OCI-M1 (cell line): ENCODE results near the gene RGS4.

ENCODE experiments used
- DNase-seq: peaks from one replicate; lab custom pipeline; 2025; lab: John Stamatoyannopoulos, UW

Gene RGS4

GRCh38 chr1:163069142-163069541, at the start of gene RGS4:
Gene RGS4 (plus strand): TSS chr1:163069361. CDS start chr1:163069485, 124 bp downstream.
- DNase-seq, result peak; percentile 46

- DNase-seq, result no peak
Observed at GRCh38 chr1:163022129-163022528, 47.0 kb upstream of the RGS4 start.

DNA sequence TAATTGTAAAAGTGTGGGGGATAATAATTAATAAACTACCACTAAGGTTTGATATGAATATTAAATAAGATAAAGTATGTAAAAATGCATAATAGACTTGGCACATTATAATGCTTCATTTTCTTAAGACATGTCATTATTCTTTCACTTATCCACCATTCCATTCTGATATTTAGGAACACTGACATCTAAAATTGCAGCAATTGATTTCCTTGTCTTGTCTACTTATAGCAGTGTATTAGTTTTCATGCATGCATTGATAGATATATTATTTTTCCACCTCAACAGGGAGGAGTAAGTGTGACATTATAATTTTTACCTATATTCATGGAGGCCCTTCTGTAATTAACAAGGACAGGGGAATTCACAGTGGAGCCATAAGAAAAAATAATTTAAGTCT, 41.6 kb upstream of the RGS4 start:
- DNase-seq, result no peak

DNA sequence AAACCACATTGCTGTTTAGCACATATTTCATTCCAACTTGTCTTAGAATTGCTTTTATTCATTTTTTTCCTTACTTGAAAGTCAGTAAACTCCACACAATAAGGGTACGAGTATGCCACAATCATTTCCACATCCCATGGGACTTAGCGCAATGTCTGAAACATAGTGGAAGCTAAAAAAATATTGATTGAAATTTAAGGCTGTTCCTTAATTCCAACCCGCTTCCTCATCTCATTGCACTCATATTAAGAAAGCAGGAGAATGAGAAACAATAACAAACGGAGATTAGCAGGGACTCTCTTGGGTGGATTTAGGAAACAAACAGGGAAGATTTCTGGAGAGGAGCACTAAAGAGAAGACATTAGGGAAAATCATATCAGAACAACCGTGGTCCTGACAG, 39.3 kb upstream of the RGS4 start:
- DNase-seq, result no peak

DNA sequence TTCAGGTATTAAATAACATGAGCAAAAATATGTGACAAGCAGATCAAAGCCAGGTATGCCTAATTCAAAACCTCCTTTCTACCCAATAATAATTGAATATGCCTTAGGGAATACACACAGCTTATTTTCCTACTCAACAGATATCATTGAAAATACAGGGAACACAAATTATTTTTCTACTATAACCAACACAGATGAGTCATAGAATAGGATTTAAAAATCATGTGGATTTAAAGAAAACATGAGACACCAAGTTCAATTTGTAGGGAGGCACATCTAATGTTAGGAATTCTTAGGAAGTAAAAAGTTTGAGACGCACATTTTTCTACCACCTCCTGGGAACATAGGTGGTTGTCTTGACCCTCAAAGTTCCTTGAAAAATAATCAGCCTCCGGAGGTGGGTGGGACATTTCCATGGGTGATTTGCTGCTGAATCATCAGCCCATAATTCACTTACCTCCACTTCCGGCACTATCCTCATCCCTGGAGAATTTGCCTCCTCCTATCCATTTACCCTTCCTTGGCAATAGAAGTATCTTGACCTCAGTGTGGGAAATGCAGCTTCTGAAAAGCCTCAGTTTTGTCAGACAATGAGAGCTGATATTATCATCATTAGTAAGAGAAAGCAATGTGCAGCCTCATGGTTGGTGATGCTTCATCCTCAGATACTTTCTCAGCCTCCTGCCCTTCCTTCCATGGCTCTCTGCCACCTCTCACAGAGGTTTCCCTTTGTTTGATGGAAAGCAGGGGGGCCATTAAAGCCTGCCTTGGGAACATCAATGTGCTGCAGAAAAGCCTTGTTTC, 33.5 kb upstream of the RGS4 start:
- peak; percentile 23 for DNase-seq

- no peak for DNase-seq
Observed at GRCh38 chr1:163036671-163037070, 32.5 kb upstream of the RGS4 start.

DNA sequence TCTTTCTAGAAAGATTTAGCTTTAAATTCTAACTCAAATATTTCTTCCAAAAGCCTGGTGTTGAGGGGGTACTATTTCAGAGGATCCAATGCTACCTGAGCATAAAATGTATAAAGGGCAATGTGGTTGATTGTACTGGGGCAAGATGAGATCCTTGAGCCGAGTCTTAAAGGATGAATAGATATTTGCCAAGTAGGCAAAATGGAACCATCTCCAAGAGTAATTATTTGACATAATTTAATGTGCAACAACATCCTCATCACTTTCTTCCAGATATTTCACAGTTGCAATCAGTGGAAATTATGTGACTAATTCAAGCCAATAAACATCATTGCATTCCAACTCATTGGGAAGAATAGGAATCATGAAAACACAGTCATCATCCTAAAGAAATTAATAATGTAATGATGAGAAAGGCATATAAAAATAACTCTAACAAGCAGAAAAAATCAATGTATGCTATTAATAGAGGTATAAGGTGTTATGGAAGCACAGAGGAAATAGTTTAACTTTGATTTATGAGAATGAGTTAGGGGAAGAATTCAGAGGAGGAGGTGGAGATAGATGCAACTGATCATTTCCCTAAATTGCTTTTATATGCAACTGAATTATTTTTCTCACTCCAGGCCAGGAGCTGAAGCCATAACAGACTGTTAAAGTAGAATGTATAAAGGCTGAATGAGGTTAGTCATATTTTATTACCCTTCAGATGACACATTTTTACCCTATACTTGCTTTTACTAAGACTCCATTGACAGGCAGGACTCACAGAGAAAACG, 30.0 kb upstream of the RGS4 start:
- no peak for DNase-seq

GRCh38 chr1:163039707-163040093, 29.5 kb upstream of the RGS4 start:
- DNase-seq, result no peak

- no peak for DNase-seq
Observed at GRCh38 chr1:163046071-163046470, 23.1 kb upstream of the RGS4 start.

GRCh38 chr1:163047951-163048659, 21.1 kb upstream of the RGS4 start:
- peak; percentile 20 for DNase-seq

GRCh38 chr1:163048869-163049268, 20.3 kb upstream of the RGS4 start:
- DNase-seq, result no peak

DNA sequence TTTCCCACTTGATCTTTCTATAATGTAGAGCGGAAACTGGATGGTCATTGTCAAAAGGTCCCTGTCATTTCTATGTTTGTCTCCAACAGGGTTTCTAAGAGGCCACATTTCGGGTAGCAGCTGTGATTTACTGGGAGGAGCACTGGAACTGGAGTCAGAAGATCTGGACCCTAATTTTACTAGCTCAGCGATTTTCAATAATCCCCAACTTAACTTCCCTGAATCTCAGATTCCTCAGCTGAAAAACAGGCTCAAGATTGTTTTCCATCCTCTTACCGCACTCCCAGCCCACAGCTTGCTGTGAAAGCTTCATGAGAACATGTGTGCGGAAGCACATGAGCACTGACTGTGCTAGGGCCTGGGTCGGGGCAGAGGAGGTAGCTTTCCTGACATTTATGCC, 19.9 kb upstream of the RGS4 start:
- no peak for DNase-seq

DNA sequence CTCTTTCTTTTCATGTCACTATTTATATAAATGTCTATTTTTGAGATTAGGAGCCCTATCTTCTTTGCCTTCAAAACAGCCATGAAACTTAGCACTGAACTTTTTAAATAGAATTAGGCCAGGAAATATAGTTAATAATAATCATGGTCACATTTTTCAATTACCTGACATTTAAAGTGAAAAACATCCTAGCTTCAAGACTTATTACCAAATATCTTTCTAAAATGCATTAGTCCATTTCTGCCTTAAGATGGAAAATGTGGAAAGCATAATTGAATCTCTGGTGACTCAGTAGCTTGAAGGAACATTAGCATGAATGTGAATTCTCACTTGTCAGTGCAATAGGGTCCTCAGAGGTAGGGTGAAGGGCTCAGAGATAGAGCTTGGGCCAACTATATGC, 18.7 kb upstream of the RGS4 start:
- DNase-seq, result no peak

- no peak for DNase-seq
Observed at GRCh38 chr1:163054181-163054591, 15.0 kb upstream of the RGS4 start.

DNA sequence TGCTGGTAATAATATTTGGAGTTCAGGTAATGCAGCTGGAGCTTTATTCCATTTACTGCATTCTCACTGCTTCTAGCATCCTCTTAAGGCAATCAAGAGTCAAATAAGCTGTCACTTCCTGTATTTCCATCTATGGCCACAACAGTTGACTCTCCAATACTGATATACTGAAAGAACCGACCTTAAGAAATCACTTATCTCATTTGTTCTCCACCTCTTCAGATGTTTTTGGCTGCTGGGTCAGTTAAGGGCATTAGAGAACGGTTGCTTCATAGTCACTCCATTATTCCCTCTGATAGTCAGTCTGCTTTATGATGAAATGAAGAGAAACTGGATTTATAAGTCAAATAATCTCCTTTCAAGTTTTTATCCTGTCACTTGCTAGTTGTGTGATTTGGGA, 14.2 kb upstream of the RGS4 start:
- peak; percentile 85 for DNase-seq

DNA sequence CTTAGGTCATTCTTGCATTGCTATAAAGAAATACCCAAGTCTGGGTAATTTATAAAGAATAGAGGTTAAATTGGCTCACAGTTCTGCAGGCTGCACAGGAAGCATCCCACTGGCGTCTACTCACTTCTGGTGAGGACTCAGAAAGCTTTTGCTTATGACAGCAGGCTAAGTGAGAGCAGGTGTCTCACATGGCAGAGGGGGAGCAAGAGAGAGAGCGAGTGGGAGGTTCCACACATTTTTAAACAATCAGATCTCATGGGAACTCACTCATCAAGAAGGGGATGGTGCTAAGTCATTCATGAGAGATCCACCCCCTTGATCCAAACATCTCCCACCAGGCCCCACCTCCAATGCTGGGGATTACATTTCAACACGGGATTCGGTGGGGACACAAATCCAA, 13.6 kb upstream of the RGS4 start:
- DNase-seq, result peak; percentile 53

GRCh38 chr1:163056831-163057230, 12.3 kb upstream of the RGS4 start:
- no peak for DNase-seq

DNA sequence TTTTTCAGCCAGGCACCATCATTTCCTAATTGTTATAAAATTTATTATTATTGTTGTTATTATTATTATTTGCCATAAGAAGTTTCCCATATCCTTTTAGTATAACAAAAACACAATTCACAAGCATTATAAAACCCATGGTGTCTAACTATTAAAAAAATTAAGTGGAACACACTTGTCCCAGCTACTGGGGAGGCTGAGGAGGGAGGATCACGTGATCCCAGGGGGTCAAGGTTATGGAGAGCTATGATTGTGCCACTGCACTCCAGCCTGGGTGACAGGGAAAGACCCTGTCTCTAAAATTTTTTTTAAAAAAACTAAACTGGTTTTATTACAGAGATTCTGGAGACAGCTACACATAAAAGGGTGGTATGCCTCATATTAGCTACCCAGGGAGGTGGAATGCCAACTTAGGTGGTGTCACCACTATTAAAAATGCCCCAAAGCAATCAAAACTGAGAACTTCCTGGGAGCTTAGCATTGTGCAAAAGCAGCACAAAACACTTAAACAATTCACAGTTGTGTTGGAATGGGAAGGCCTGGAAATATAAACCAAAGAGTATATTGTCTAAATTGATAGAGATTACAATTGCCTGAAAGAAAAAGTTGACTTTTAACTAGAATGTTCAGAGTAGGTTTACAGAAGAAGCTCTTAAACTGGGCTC, 8.7 kb upstream of the RGS4 start:
- DNase-seq, result no peak

GRCh38 chr1:163063143-163063542, 6.0 kb upstream of the RGS4 start:
- DNase-seq, result no peak

DNA sequence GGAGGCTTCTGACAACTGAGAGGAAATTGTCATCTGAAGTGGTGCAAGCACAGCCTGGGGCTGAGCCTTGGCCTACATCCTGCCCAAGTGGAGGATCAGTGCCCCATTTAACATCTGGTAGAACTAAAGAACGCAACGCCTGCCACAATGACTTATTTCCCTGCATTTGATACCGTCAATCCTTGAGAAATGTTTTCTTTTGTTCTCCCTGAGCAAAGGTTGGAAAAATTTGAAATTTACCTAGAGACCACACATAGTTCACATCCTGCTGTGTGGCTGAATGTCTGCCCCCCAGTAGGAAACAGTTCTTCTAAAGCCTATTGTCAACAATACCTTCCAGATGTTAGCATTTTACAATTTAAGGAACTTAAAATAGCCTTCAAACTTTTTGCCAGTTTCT, 5.6 kb upstream of the RGS4 start:
- no peak for DNase-seq

- DNase-seq, result no peak
Observed at GRCh38 chr1:163066168-163066567, 3.0 kb upstream of the RGS4 start.

DNA sequence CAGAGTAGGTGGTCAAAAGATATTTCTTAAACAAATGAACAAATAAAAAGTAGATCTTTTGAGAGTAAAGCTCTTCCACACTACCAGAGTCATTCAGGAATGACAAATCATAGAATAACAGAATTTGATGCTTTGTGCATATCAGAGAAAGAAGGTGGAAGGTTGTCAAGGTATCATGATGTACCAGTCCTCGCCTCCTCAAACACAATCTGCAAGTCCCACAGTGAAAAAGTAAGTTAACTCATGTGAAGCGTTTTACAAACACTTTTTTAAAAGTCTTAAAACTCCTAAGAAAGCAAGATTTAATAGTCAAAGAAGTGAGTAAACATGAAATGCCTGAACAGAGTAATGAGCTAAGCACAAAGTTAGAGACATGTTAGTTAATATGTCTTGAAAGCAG, 2.5 kb upstream of the RGS4 start:
- no peak for DNase-seq
